GM12878 (cell line): ENCODE measurements around the gene MDGA2. TPM values are rescaled to one million over a fixed set of nuclear protein-coding genes. Genes with fewer than 3 reads are reported as not detected.

Source experiments
- ATAC-seq: fragments of 200-7000 bp; cut with Tn5 transposase; 3 replicates; pipeline ENCODE4 v1.9.1; 2020; ENCODE audit warnings: mild to moderate bottlenecking, moderate library complexity
- BruUV-seq: library from RNA; stranded (reverse); fragments of 400-500 nt; replicated peaks from 2 replicates; lab custom pipeline; 2021; lab: Mats Ljungman, UMichigan
- CTCF ChIA-PET: fragments of 300-600 bp; sonication (Branson Sonifier 250); formaldehyde crosslinking; extraction: SDS; loops from one replicate; lab custom pipeline; 2021; ENCODE audit warnings: inconsistent platforms; lab: Yijun Ruan, JAX
- POLR2A ChIA-PET: fragments of 350-600 bp; formaldehyde crosslinking; extraction: SDS; loops from one replicate; lab custom pipeline; 2021; ENCODE audit warnings: inconsistent platforms; lab: Charles Lee
- RAD21 ChIA-PET: fragments of 300-600 bp; sonication (Branson Sonifier 250); formaldehyde crosslinking; loops from one replicate; lab custom pipeline; 2023; ENCODE audit warnings: antibody characterized with exemption; ENCODE audit not compliant: unreplicated experiment; lab: Charles Lee
- SMC1A ChIA-PET: fragments of 300-600 bp; sonication (Branson Sonifier 250); formaldehyde crosslinking; loops from one replicate; lab custom pipeline; 2023; ENCODE audit not compliant: unreplicated experiment, uncharacterized antibody; lab: Charles Lee
- DNase-seq: peaks from one replicate; pipeline ENCODE4 v3.0.0-alpha.2; 2011; ENCODE audit warnings: low read depth, low spot score
- FAIRE-seq: peaks from 3 replicates; lab custom pipeline; 2011; peaks lifted over from hg19 to GRCh38; lab: Jason Lieb, UNC
- H2AFZ ChIP-seq: 2 replicates; pipeline ENCODE4 v1.6.0; 2011; ENCODE audit warnings: low read depth, low read length, control low read depth; ENCODE audit not compliant: control insufficient read depth
- H3K27ac ChIP-seq: 2 replicates; pipeline ENCODE4 v1.5.1; 2011; ENCODE audit warnings: control low read depth; ENCODE audit not compliant: control insufficient read depth, insufficient read depth
- H3K27me3 ChIP-seq, 2 experiments: replicated peaks in 1 of 2; 2 replicates each; pipeline versions ENCODE4 v1.6.0 to v1.6.1; 2011; ENCODE audit warnings: low read length in 1 of 2; ENCODE audit not compliant: control insufficient read depth in 2 of 2, insufficient read depth in 2 of 2
- H3K36me3 ChIP-seq, 2 experiments: 2 replicates each; pipeline ENCODE4 v1.5.1; 2011; ENCODE audit warnings: low read length in 1 of 2; ENCODE audit not compliant: control insufficient read depth in 2 of 2, insufficient read depth in 2 of 2
- H3K4me1 ChIP-seq: 2 replicates; pipeline ENCODE4 v1.6.1; 2011; ENCODE audit warnings: mild to moderate bottlenecking, low read length, moderate library complexity, mixed read lengths; ENCODE audit not compliant: control insufficient read depth, insufficient read depth
- H3K4me2 ChIP-seq: 2 replicates; pipeline ENCODE4 v1.6.0; 2011; ENCODE audit warnings: control low read depth; ENCODE audit not compliant: control insufficient read depth, insufficient read depth
- H3K4me3 ChIP-seq: fragments of 200-600 bp; sonication (generic); 2 replicates; pipeline ENCODE4 v1.5.1; 2016
- H3K79me2 ChIP-seq: 2 replicates; pipeline ENCODE4 v1.6.0; 2011; ENCODE audit warnings: low read length; ENCODE audit not compliant: control insufficient read depth, insufficient read depth
- H3K9ac ChIP-seq: 2 replicates; pipeline ENCODE4 v1.8.0; 2011; ENCODE audit warnings: low read length, control low read depth, mixed read lengths; ENCODE audit not compliant: control insufficient read depth, insufficient read depth
- H3K9me3 ChIP-seq: replicated peaks from 3 replicates; pipeline ENCODE4 v1.5.1; 2011; ENCODE audit warnings: mild to moderate bottlenecking, low read length; ENCODE audit not compliant: control insufficient read depth, insufficient read depth
- H4K20me1 ChIP-seq: 2 replicates; pipeline ENCODE4 v1.6.0; 2011; ENCODE audit not compliant: control insufficient read depth, insufficient read depth
- ELK1 ChIP-seq: IDR thresholded peaks from 2 replicates; pipeline ENCODE4 v1.6.1; 2012; ENCODE audit warnings: low read depth, low read length, improper control_type of control experiment
- HDAC6 ChIP-seq: fragments of 200-600 bp; sonication (generic); IDR thresholded peaks from one replicate; pipeline ENCODE4 v1.8.0; 2017; ENCODE audit warnings: antibody characterized with exemption; ENCODE audit not compliant: unreplicated experiment
- MAX ChIP-seq: IDR thresholded peaks from 2 replicates; pipeline ENCODE4 v1.6.1; 2012; ENCODE audit warnings: low read depth, low read length, improper control_type of control experiment
- NBN ChIP-seq: fragments of 450-650 bp; IDR thresholded peaks from 2 replicates; pipeline ENCODE4 v1.6.1; 2016
- RAD21 ChIP-seq: IDR thresholded peaks from 2 replicates; pipeline ENCODE4 v1.6.1; 2011; ENCODE audit warnings: mild to moderate bottlenecking, low read depth, low read length, moderate library complexity; ENCODE audit not compliant: insufficient read depth
- STAT1 ChIP-seq: fragments of 450-650 bp; conservative IDR thresholded peaks from 2 replicates; pipeline ENCODE4 v1.6.1; 2014; ENCODE audit warnings: antibody characterized with exemption, mild to moderate bottlenecking
- TARDBP ChIP-seq: IDR thresholded peaks from 2 replicates; pipeline ENCODE4 v1.6.1; 2016; ENCODE audit warnings: borderline replicate concordance
- ZBTB11 ChIP-seq: fragments of 450-650 bp; formaldehyde crosslinking; IDR thresholded peaks from 2 replicates; pipeline ENCODE4 v1.5.0; 2022; ENCODE audit warnings: mild to moderate bottlenecking, missing genetic modification characterization
- ZNF217 ChIP-seq: fragments of 450-650 bp; IDR thresholded peaks from 2 replicates; pipeline ENCODE4 v1.6.1; 2017; ENCODE audit warnings: antibody characterized with exemption, mild to moderate bottlenecking
- WGBS: methylation state at CpG from one replicate; pipeline ENCODE4 v1.1.6; 2016; ENCODE audit warnings: low lambda C conversion rate; ENCODE audit not compliant: insufficient replicate concordance, insufficient coverage; ENCODE audit errors: missing lambda C conversion rate; 5-methylcytosine and 5-hydroxymethylcytosine counted together
- in situ Hi-C: fragments of 300-500 bp; cut with MboI; formaldehyde crosslinking; loops from 9 replicates; pipeline ENCODE4 v1.14.3; 2018; ENCODE audit warnings: mixed read lengths
- intact Hi-C: fragments of 100-400 bp; cut with micrococcal nuclease; formaldehyde crosslinking; loops from one replicate; pipeline ENCODE4 v1.14.2; 2022; ENCODE audit not compliant: unreplicated experiment
- polyA plus RNA-seq, 11 experiments: library from polyadenylated mRNA; depleted of rRNA in 4 of 11; unstranded in 6 of 11; stranded (reverse) in 5 of 11; fragments of >200 nt; fragmentation: Nextera tagmentation in 4 of 11; fragmentation: Illumina TruSeq in 1 of 11; extraction: Ambion mirVana in 4 of 11; extraction: Trizol in 1 of 11; gene quantifications; 1 replicate in 1 of 11; 2 replicates in 10 of 11; pipeline versions ENCODE4 v1.2.1 to v1.2.3, GENCODE V29; 2011 to 2016; ENCODE audit warnings: inconsistent platforms in 2 of 11, missing spikeins in 2 of 11, low read depth in 1 of 11
- total RNA-seq, 4 experiments: library from RNA; depleted of rRNA in 3 of 4; stranded (reverse); fragments of >200 nt in 3 of 4; fragmentation: Illumina TruSeq in 1 of 4; extraction: Trizol in 1 of 4; gene quantifications; 2 replicates each; pipeline versions ENCODE4 v1.2.1 to v1.2.3, GENCODE V29; 2013 to 2021

Gene MDGA2
- total and polyA plus RNA-seq, 10 of the 15 experiments (the other 5 are each of a cell fraction or from before 2014, with no cell fraction given) = not detected

GRCh38 chr14:47549886-47550285 is 125.5 kb downstream of the MDGA2 start (continued):
- no peak for TF ChIP-seq HDAC6

- no peak for ATAC-seq
- no peak for FAIRE-seq
- Histone ChIP-seq H2AFZ (no peak overlapping the region), H3K9me3 (no peaks in the 10 kb centered on the region), H3K4me3 (no peak overlapping the region), H3K79me2 (no peaks in the 10 kb centered on the region), H3K27me3 (no peaks in the 10 kb centered on the region; a peak in 1 of 4 replicates), H4K20me1 (no peaks in the 10 kb centered on the region), H3K27ac (no peak overlapping the region), H3K4me2 (no peak overlapping the region), H3K9ac (no peak overlapping the region), H3K36me3 (no peaks in the 10 kb centered on the region), H3K4me1 (no peaks in the 10 kb centered on the region)
- in situ Hi-C loops (no loop called here), intact Hi-C loops (loop anchor here (5.0 kb wide), 1 partner anchor 961 kb away; no protein-coding TSS in a partner anchor)
- no peak for DNase-seq
- 0% methylated on average over 1 of the region's 1 CpG for WGBS
- ChIA-PET POLR2A (no interaction called here), RAD21 (no interaction called here), SMC1A (interaction anchor here (0.9 kb wide), 1 partner anchor 9 kb away, joined by 3 read pairs; no protein-coding TSS in a partner anchor), CTCF (no interaction called here)
- TF ChIP-seq TARDBP = no peak
- TF ChIP-seq STAT1 = no peak
- TF ChIP-seq ZNF217 = no peak
- TF ChIP-seq RAD21 = no peak
- no peak for TF ChIP-seq ELK1
- no peak for TF ChIP-seq MAX
- no peak for TF ChIP-seq NBN
- TF ChIP-seq ZBTB11 (CRISPR knock-in tag) = no peak
- BruUV-seq = no TSS peak
These were observed 131.9 kb downstream of the MDGA2 start for GRCh38 chr14:47543459-47543858.
